ENCODE measurements around the gene CSF3.

The CSF3 gene

GRCh38 chr17:39980351-39981206 is 34.7 kb upstream of the CSF3 start, which contains the start of gene PSMD3:
Gene PSMD3, plus strand, starts transcription at chr17:39980807. Its CDS starts 164 bp downstream, at chr17:39980971.
- H3K4me3 ChIP-seq (ENCODE audit: low read depth, low read length) = peak within 1 kb of the TSS; percentile 79
- peak; percentile 70 for TF ChIP-seq CTCF (IDR thresholded peaks at IDR 0.05; ENCODE audit: borderline replicate concordance, insufficient read depth, low read depth, low read length)

- TF ChIP-seq CTCF (IDR thresholded peaks at IDR 0.05; ENCODE audit: borderline replicate concordance, insufficient read depth, low read depth, low read length) = no peak
- peak overlapping the region; percentile 79 for H3K4me3 ChIP-seq (ENCODE audit: low read depth, low read length)
Measured at GRCh38 chr17:39981207-39981741, 34.0 kb upstream of the CSF3 start.

GRCh38 chr17:39981766-39982375 is 33.4 kb upstream of the CSF3 start:
- no peak for TF ChIP-seq CTCF (IDR thresholded peaks at IDR 0.05; ENCODE audit: borderline replicate concordance, insufficient read depth, low read depth, low read length)
- peak overlapping the region; percentile 79 for H3K4me3 ChIP-seq (ENCODE audit: low read depth, low read length)

GRCh38 chr17:39988206-39988810 is 26.9 kb upstream of the CSF3 start:
- H3K4me3 ChIP-seq (ENCODE audit: low read depth, low read length) = no peak overlapping the region
- TF ChIP-seq CTCF (IDR thresholded peaks at IDR 0.05; ENCODE audit: borderline replicate concordance, insufficient read depth, low read depth, low read length) = no peak

GRCh38 chr17:39994448-39994847 is 20.8 kb upstream of the CSF3 start:
- TF ChIP-seq CTCF (IDR thresholded peaks at IDR 0.05; ENCODE audit: borderline replicate concordance, insufficient read depth, low read depth, low read length) = no peak
- no peak overlapping the region for H3K4me3 ChIP-seq (ENCODE audit: low read depth, low read length)

- no peak for TF ChIP-seq CTCF (IDR thresholded peaks at IDR 0.05; ENCODE audit: borderline replicate concordance, insufficient read depth, low read depth, low read length)
- no peak overlapping the region for H3K4me3 ChIP-seq (ENCODE audit: low read depth, low read length)
Measured at GRCh38 chr17:39995438-39995837, 19.8 kb upstream of the CSF3 start.
